Measurements from ENCODE around the gene GPC6. TPM values are rescaled to one million over a fixed set of nuclear protein-coding genes. Genes with fewer than 3 reads are reported as not detected.

GPC6 gene
- total and polyA plus RNA-seq, 2 donors (not counting 1 experiment from before 2014, with no cell fraction given): not detected

GRCh38 chr13:93361703-93362102 is 135.1 kb downstream of the GPC6 start:
- H3K27me3 ChIP-seq (replicated peaks in 1 of 4; ENCODE audit: control extremely low read depth in 1 of 4, control insufficient read depth in 3 of 4, insufficient read depth in 4 of 4, low read length in 3 of 4): no peaks in the 10 kb centered on the region
- 17% methylated on average over 2 of the region's 3 CpGs for WGBS (ENCODE audit: insufficient coverage)
- H3K27me3 Mint-ChIP-seq: no peaks in the 10 kb centered on the region

GRCh38 chr13:93364166-93364565 is 137.6 kb downstream of the GPC6 start:
- H2AFZ ChIP-seq (ENCODE audit: insufficient read depth, low read depth, low read length, poor library complexity, severe bottlenecking): no peak overlapping the region
- no peak overlapping the region for H3K27ac ChIP-seq (ENCODE audit: low read length in 2 of 2)
- no peaks in the 10 kb centered on the region for H3K4me1 ChIP-seq (ENCODE audit: control insufficient read depth in 2 of 2, insufficient read depth in 2 of 2, low read length in 2 of 2)
- TF ChIP-seq CTCF (IDR thresholded peaks at IDR 0.05) (no peak), EZH2 (IDR thresholded peaks at IDR 0.05; ENCODE audit: borderline replicate concordance, insufficient read depth, low read depth, low read length, poor library complexity, severe bottlenecking) (no peak)
- Mint-ChIP-seq H3K4me3 (no peak overlapping the region), H3K27me3 (no peaks in the 10 kb centered on the region), H3K9me3 (ENCODE audit: insufficient read depth) (no peaks in the 10 kb centered on the region), H3K4me1 (no peaks in the 10 kb centered on the region), H3K27ac (no peak overlapping the region)
- H3K4me2 ChIP-seq (replicated peaks; ENCODE audit: low read depth, low read length, poor library complexity, severe bottlenecking): no peak overlapping the region
- H3K36me3 ChIP-seq (replicated peaks in 1 of 2; ENCODE audit: control extremely low read depth in 1 of 2, control insufficient read depth in 1 of 2, extremely low read depth in 1 of 2, insufficient read depth in 2 of 2, low read length in 1 of 2): no peaks in the 10 kb centered on the region
- POLR2A ChIA-PET: no interaction called here
- DNase-seq (no peak), ATAC-seq (ENCODE audit: low read depth) (no peak)
- no peak overlapping the region for H3K9ac ChIP-seq (ENCODE audit: low read length)
- H3K27me3 ChIP-seq (replicated peaks in 1 of 4; ENCODE audit: control extremely low read depth in 1 of 4, control insufficient read depth in 3 of 4, insufficient read depth in 4 of 4, low read length in 3 of 4): no peaks in the 10 kb centered on the region
- H3K4me3 ChIP-seq (ENCODE audit: control extremely low read depth in 1 of 5, extremely low read depth in 1 of 5, insufficient read depth in 1 of 5, low read depth in 2 of 5, low read length in 4 of 5): no peak overlapping the region
- no peaks in the 10 kb centered on the region for H4K20me1 ChIP-seq (ENCODE audit: control insufficient read depth, insufficient read depth, low read length, poor library complexity, severe bottlenecking)
- intact Hi-C loops (cut with micrococcal nuclease): no loop called here
- peaks cover 0 to 1% (median 0%) of the 10 kb centered on the region in 3 donors for H3K9me3 ChIP-seq (ENCODE audit: control extremely low read depth in 1 of 3, control insufficient read depth in 2 of 3, insufficient read depth in 1 of 3, low read length in 2 of 3)
- WGBS (ENCODE audit: insufficient coverage): 80% methylated on average over 2 of the region's 5 CpGs
- H3K79me2 ChIP-seq (ENCODE audit: control insufficient read depth, insufficient read depth, low read length): no peaks in the 10 kb centered on the region
- CTCF ChIA-PET: no interaction called here

More at GRCh38 chr13:93361703-93362102, 135.1 kb downstream of the GPC6 start:
- intact Hi-C loops (cut with micrococcal nuclease): no loop called here
- Histone ChIP-seq H3K4me1 (ENCODE audit: control insufficient read depth in 2 of 2, insufficient read depth in 2 of 2, low read length in 2 of 2) (no peaks in the 10 kb centered on the region), H3K79me2 (ENCODE audit: control insufficient read depth, insufficient read depth, low read length) (no peaks in the 10 kb centered on the region), H4K20me1 (ENCODE audit: control insufficient read depth, insufficient read depth, low read length, poor library complexity, severe bottlenecking) (no peaks in the 10 kb centered on the region), H3K36me3 (replicated peaks in 1 of 2; ENCODE audit: control extremely low read depth in 1 of 2, control insufficient read depth in 1 of 2, extremely low read depth in 1 of 2, insufficient read depth in 2 of 2, low read length in 1 of 2) (no peaks in the 10 kb centered on the region), H3K9ac (ENCODE audit: low read length) (no peak overlapping the region), H3K4me3 (ENCODE audit: control extremely low read depth in 1 of 5, extremely low read depth in 1 of 5, insufficient read depth in 1 of 5, low read depth in 2 of 5, low read length in 4 of 5) (no peak overlapping the region), H3K4me2 (replicated peaks; ENCODE audit: low read depth, low read length, poor library complexity, severe bottlenecking) (no peak overlapping the region), H2AFZ (ENCODE audit: insufficient read depth, low read depth, low read length, poor library complexity, severe bottlenecking) (no peak overlapping the region), H3K27ac (ENCODE audit: low read length in 2 of 2) (no peak overlapping the region), H3K9me3 (ENCODE audit: control extremely low read depth in 1 of 3, control insufficient read depth in 2 of 3, insufficient read depth in 1 of 3, low read length in 2 of 3) (peaks cover 0 to 1% (median 0%) of the 10 kb centered on the region in 3 donors)
- no peak for ATAC-seq (ENCODE audit: low read depth)
- no peak for DNase-seq
- Mint-ChIP-seq H3K9me3 (ENCODE audit: insufficient read depth) (peaks cover under 1% of the 10 kb centered on the region), H3K27ac (no peak overlapping the region), H3K4me3 (no peak overlapping the region), H3K4me1 (no peaks in the 10 kb centered on the region)
- ChIA-PET CTCF (no interaction called here), POLR2A (no interaction called here)
- no peak for TF ChIP-seq EZH2 (IDR thresholded peaks at IDR 0.05; ENCODE audit: borderline replicate concordance, insufficient read depth, low read depth, low read length, poor library complexity, severe bottlenecking)
- TF ChIP-seq CTCF (IDR thresholded peaks at IDR 0.05): no peak

Data from B cell (primary cell).